Sigmoid colon (tissue), 4 donors: Measurements from ENCODE around the gene TSPAN11.

Experiments used
- EP300 ChIP-seq, 4 donors: sonication (generic); formaldehyde crosslinking; IDR thresholded peaks; one replicate each; pipeline ENCODE4 v1.6.1; 2017; ENCODE audit warnings: antibody characterized with exemption in 4 of 4
- POLR2A ChIP-seq, 2 donors: fragments of 450-650 bp; IDR thresholded peaks; one replicate each; pipeline ENCODE4 v1.6.1; 2016; ENCODE audit warnings: antibody characterized with exemption in 2 of 2, mild to moderate bottlenecking in 2 of 2, moderate library complexity in 2 of 2
- TF ChIP-seq, protein P1 (sequence below), 4 experiments: fragments of 450-650 bp in 3 of 4; fragments of 200-600 bp in 1 of 4; IDR thresholded peaks; one replicate each; pipeline ENCODE4 v1.5.1; 2016 to 2019; ENCODE audit warnings: antibody characterized with exemption in 4 of 4, mild to moderate bottlenecking in 3 of 4, moderate library complexity in 2 of 4

DNA sequence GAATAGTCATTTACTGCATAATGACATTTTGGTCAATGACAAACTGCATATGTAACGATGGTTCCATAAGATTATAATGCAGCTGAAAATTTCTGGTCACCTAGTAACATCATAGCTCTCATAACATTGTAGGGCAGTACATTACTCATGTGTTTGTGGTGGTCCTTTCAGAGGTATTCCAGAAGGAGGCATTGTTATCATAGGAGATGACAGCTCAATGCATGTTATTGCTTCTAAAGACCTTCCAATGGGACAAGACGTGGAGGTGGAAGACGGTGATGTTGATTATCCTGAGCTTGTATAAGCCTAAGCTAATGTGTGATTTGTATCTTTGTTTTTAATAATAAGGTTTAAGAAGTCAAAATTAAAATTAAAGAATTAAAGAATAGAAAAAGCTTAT lies 43.8 kb upstream of the TSPAN11 start:
- TF ChIP-seq, protein P1, sequence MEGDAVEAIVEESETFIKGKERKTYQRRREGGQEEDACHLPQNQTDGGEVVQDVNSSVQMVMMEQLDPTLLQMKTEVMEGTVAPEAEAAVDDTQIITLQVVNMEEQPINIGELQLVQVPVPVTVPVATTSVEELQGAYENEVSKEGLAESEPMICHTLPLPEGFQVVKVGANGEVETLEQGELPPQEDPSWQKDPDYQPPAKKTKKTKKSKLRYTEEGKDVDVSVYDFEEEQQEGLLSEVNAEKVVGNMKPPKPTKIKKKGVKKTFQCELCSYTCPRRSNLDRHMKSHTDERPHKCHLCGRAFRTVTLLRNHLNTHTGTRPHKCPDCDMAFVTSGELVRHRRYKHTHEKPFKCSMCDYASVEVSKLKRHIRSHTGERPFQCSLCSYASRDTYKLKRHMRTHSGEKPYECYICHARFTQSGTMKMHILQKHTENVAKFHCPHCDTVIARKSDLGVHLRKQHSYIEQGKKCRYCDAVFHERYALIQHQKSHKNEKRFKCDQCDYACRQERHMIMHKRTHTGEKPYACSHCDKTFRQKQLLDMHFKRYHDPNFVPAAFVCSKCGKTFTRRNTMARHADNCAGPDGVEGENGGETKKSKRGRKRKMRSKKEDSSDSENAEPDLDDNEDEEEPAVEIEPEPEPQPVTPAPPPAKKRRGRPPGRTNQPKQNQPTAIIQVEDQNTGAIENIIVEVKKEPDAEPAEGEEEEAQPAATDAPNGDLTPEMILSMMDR (IDR thresholded peaks at IDR 0.05), result no peak
- TF ChIP-seq EP300 (IDR thresholded peaks at IDR 0.05), result no peak
- TF ChIP-seq POLR2A (IDR thresholded peaks at IDR 0.05), result no peak
